B cell (primary cell): Measurements from ENCODE around the gene XXYLT1. TPM values are rescaled to one million over a fixed set of nuclear protein-coding genes. Genes with fewer than 3 reads are reported as not detected.
A peak's percentile ranks its signal among the peaks of the same experiment; 100 is the strongest.

ENCODE experiments used
- ATAC-seq: fragments of 200-7000 bp; cut with Tn5 transposase; one replicate; pipeline ENCODE4 v1.10.0; 2021; ENCODE audit warnings: low read depth, mild to moderate bottlenecking, moderate number of reproducible peaks, moderate library complexity
- CTCF ChIA-PET: fragments of 350-600 bp; sonication (Branson Sonifier 250); formaldehyde crosslinking; loops from one replicate; lab custom pipeline; 2021; ENCODE audit warnings: antibody characterized with exemption, inconsistent platforms; lab: Charles Lee
- POLR2A ChIA-PET: fragments of 350-600 bp; sonication (Branson Sonifier 250); formaldehyde crosslinking; loops from one replicate; lab custom pipeline; 2021; ENCODE audit warnings: antibody characterized with exemption; lab: Charles Lee
- DNase-seq: peaks from one replicate; pipeline ENCODE4 v3.0.0; 2013
- H2AFZ ChIP-seq: 2 replicates; pipeline ENCODE4 v1.6.1; 2012; ENCODE audit warnings: mild to moderate bottlenecking, low read depth, low read length; ENCODE audit not compliant: insufficient read depth, poor library complexity, severe bottlenecking
- H3K27ac ChIP-seq, 2 donors: 1 replicate in 1 of 2; 2 replicates in 1 of 2; pipeline ENCODE4 v1.5.1; 2012 to 2013; ENCODE audit warnings: low read length in 2 of 2, mild to moderate bottlenecking in 2 of 2, moderate library complexity in 1 of 2
- H3K27me3 ChIP-seq, 4 experiments: fragments of 200-600 bp in 1 of 4; sonication (generic) in 1 of 4; replicated peaks in 1 of 4; 1 replicate in 2 of 4; 2 replicates in 2 of 4; pipeline versions ENCODE4 v1.6.1 to v1.7.0; 2013 to 2016; ENCODE audit warnings: low read length in 3 of 4, mild to moderate bottlenecking in 2 of 4, mixed read lengths in 1 of 4, moderate library complexity in 1 of 4; ENCODE audit not compliant: insufficient read depth in 4 of 4, control insufficient read depth in 3 of 4; ENCODE audit errors: control extremely low read depth in 1 of 4
- H3K36me3 ChIP-seq, 2 experiments: replicated peaks in 1 of 2; 1 replicate in 1 of 2; 2 replicates in 1 of 2; pipeline versions ENCODE4 v1.6.1 to v1.7.1; 2013; ENCODE audit warnings: low read length in 1 of 2; ENCODE audit not compliant: insufficient read depth in 2 of 2, control insufficient read depth in 1 of 2; ENCODE audit errors: control extremely low read depth in 1 of 2, extremely low read depth in 1 of 2
- H3K4me1 ChIP-seq, 2 donors: fragments of 200-600 bp in 1 of 2; sonication (generic) in 1 of 2; 1 replicate in 1 of 2; 2 replicates in 1 of 2; pipeline versions ENCODE4 v1.5.1 to v1.6.1; 2013 to 2017; ENCODE audit warnings: low read length in 2 of 2; ENCODE audit not compliant: control insufficient read depth in 2 of 2, insufficient read depth in 2 of 2
- H3K4me2 ChIP-seq: replicated peaks from 2 replicates; pipeline ENCODE3; 2012; ENCODE audit warnings: mild to moderate bottlenecking, low read depth, low read length; ENCODE audit not compliant: poor library complexity, severe bottlenecking
- H3K4me3 ChIP-seq, 5 experiments: fragments of 200-600 bp in 1 of 5; sonication (generic) in 1 of 5; 1 replicate in 3 of 5; 2 replicates in 2 of 5; pipeline versions ENCODE4 v1.5.1 to v1.7.0; 2011 to 2016; ENCODE audit warnings: low read length in 4 of 5, mild to moderate bottlenecking in 4 of 5, low read depth in 2 of 5, control low read depth in 1 of 5, moderate library complexity in 1 of 5; ENCODE audit not compliant: insufficient read depth in 1 of 5; ENCODE audit errors: control extremely low read depth in 1 of 5, extremely low read depth in 1 of 5
- H3K79me2 ChIP-seq: fragments of 200-600 bp; sonication (generic); one replicate; pipeline ENCODE4 v1.6.0; 2016; ENCODE audit warnings: low read length; ENCODE audit not compliant: control insufficient read depth, insufficient read depth
- H3K9ac ChIP-seq: fragments of 200-600 bp; sonication (generic); 2 replicates; pipeline ENCODE4 v1.6.1; 2017; ENCODE audit warnings: mild to moderate bottlenecking, low read length, moderate library complexity
- H3K9me3 ChIP-seq, 3 donors: one replicate each; pipeline versions ENCODE4 v1.6.1 to v1.7.1; 2013; ENCODE audit warnings: low read length in 2 of 3; ENCODE audit not compliant: control insufficient read depth in 2 of 3, insufficient read depth in 1 of 3; ENCODE audit errors: control extremely low read depth in 1 of 3
- H4K20me1 ChIP-seq: 2 replicates; pipeline ENCODE4 v1.6.0; 2012; ENCODE audit warnings: mild to moderate bottlenecking, low read length; ENCODE audit not compliant: insufficient read depth, control insufficient read depth, poor library complexity, severe bottlenecking
- H3K27ac Mint-ChIP-seq: one replicate; pipeline ENCODE4 v1.8.0; 2021; ENCODE audit warnings: mixed read lengths
- H3K27me3 Mint-ChIP-seq: one replicate; pipeline ENCODE4 v1.8.0; 2021; ENCODE audit warnings: mixed read lengths
- H3K4me1 Mint-ChIP-seq: one replicate; pipeline ENCODE4 v1.8.0; 2021; ENCODE audit warnings: mixed read lengths
- H3K4me3 Mint-ChIP-seq: one replicate; pipeline ENCODE4 v1.8.0; 2021; ENCODE audit warnings: mixed read lengths
- H3K9me3 Mint-ChIP-seq: one replicate; pipeline ENCODE4 v1.8.0; 2022; ENCODE audit warnings: mixed read lengths; ENCODE audit not compliant: insufficient read depth
- EZH2 ChIP-seq: IDR thresholded peaks from 2 replicates; pipeline ENCODE4 v1.6.1; 2012; ENCODE audit warnings: borderline replicate concordance, low read depth, mild to moderate bottlenecking, moderate library complexity, low read length; ENCODE audit not compliant: insufficient read depth, poor library complexity, severe bottlenecking
- WGBS: methylation state at CpG from one replicate; pipeline ENCODE4 v1.1.5; 2013; ENCODE audit warnings: missing lambda C conversion rate; ENCODE audit not compliant: insufficient coverage; 5-methylcytosine and 5-hydroxymethylcytosine counted together
- intact Hi-C: fragments of 100-400 bp; cut with micrococcal nuclease; formaldehyde crosslinking; loops from one replicate; pipeline ENCODE4 v1.10.0; 2022
- polyA plus RNA-seq: library from polyadenylated mRNA; depleted of rRNA; stranded (reverse); fragments of >200 nt; gene quantifications from 2 replicates; pipeline ENCODE4 v1.2.3, GENCODE V29; 2012
- total RNA-seq, 2 donors: library from RNA; stranded (reverse); fragments of 120-200 nt in 1 of 2; gene quantifications; 1 replicate in 1 of 2; 2 replicates in 1 of 2; pipeline versions ENCODE4 v1.2.3 to v1.2.4, GENCODE V29; 2013 to 2022
- TF ChIP-seq, protein P1 (sequence below): fragments of 200-600 bp; IDR thresholded peaks from one replicate; pipeline ENCODE4 v1.8.0; 2022; ENCODE audit warnings: antibody characterized with exemption, mild to moderate bottlenecking

The XXYLT1 gene
- total and polyA plus RNA-seq, 2 donors (not counting 1 experiment from before 2014, with no cell fraction given): 2.6 to 11.2 TPM

DNA sequence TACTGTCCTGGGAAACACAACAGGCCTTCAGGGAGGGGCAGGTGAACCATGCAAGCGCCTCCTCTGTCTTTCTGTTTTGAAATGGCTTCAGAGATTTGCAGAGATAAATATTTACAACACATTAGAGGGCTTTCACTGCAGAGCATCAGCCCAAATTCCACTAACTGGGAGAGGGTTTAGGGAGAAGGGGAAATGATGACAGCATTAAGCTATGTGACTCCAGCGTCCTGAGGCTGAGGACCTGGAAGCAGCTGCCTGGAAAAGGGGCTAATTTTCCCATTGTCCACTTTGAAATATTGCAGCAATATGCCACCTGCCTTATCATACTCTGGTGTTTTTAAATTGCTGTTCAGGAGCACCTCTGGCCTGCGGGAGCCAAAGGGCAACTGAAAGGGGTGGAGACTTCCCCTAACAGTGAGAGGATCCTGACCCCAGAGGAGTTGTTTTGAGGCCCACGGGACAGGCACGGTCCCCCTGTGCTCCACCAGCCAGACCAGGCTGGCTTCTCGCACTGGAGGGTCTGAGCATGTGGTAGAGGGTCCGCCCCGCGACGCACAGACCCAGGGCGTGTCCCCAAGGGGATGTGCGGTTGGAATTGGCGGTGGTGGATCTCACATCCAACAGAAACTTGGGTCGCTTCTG lies 110.6 kb downstream of the XXYLT1 start:
- CTCF ChIA-PET: interaction anchor here (2.0 to 3.6 kb wide), 2 partner anchors 13 to 89 kb away, joined by 5 to 12 read pairs; no protein-coding TSS in a partner anchor

DNA sequence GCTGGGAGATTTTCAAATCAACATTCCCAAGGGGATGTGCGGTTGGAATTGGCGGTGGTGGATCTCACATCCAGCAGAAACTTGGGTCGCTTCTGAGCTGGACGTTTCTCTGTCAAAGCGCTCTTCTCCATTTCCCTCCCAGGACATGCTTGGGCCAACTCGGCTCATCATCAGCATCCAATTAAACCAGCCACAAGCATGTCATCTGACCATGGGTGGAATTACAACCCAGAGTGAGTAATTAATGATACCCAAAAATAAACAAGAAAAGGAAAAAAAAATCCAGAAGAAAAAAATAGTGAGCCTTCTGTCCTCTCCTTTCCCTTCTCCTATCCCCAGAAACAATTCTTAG lies 111.2 kb downstream of the XXYLT1 start:
- ChIA-PET CTCF (interaction anchor here (0.6 to 3.6 kb wide), 5 partner anchors 12 to 686 kb away, joined by 3 to 12 read pairs (median 3); no protein-coding TSS in a partner anchor), POLR2A (no interaction called here)
- H3K4me3 ChIP-seq: no peak overlapping the region
- no peak overlapping the region for H2AFZ ChIP-seq
- H3K79me2 ChIP-seq: no peaks in the 10 kb centered on the region
- H4K20me1 ChIP-seq: no peaks in the 10 kb centered on the region
- no peak for ATAC-seq
- WGBS: 93% methylated on average over 3 of the region's 6 CpGs
- H3K9me3 ChIP-seq: no peaks in the 10 kb centered on the region
- H3K36me3 ChIP-seq: no peaks in the 10 kb centered on the region
- Mint-ChIP-seq H3K9me3 (no peaks in the 10 kb centered on the region), H3K4me1 (peaks cover 83% of the 10 kb centered on the region), H3K4me3 (peak overlapping the region; percentile 29), H3K27ac (peak overlapping the region; percentile 83), H3K27me3 (no peaks in the 10 kb centered on the region)
- peak overlapping the region; percentile 26 for H3K4me2 ChIP-seq
- H3K9ac ChIP-seq: no peak overlapping the region
- peaks cover 66 to 87% of the 10 kb centered on the region in 2 donors for H3K4me1 ChIP-seq
- TF ChIP-seq, protein P1, sequence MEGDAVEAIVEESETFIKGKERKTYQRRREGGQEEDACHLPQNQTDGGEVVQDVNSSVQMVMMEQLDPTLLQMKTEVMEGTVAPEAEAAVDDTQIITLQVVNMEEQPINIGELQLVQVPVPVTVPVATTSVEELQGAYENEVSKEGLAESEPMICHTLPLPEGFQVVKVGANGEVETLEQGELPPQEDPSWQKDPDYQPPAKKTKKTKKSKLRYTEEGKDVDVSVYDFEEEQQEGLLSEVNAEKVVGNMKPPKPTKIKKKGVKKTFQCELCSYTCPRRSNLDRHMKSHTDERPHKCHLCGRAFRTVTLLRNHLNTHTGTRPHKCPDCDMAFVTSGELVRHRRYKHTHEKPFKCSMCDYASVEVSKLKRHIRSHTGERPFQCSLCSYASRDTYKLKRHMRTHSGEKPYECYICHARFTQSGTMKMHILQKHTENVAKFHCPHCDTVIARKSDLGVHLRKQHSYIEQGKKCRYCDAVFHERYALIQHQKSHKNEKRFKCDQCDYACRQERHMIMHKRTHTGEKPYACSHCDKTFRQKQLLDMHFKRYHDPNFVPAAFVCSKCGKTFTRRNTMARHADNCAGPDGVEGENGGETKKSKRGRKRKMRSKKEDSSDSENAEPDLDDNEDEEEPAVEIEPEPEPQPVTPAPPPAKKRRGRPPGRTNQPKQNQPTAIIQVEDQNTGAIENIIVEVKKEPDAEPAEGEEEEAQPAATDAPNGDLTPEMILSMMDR: no peak
- TF ChIP-seq EZH2: no peak
- no peak for DNase-seq
- intact Hi-C loops: no loop called here
- H3K27ac ChIP-seq: no peak overlapping the region
- H3K27me3 ChIP-seq: no peaks in the 10 kb centered on the region

More for the DNA sequence above, 110.6 kb downstream of the XXYLT1 start:
- Histone ChIP-seq H3K4me1 (peaks cover 60 to 81% of the 10 kb centered on the region in 2 donors), H3K4me3 (no peak overlapping the region), H3K27me3 (no peaks in the 10 kb centered on the region), H3K27ac (no peak overlapping the region), H3K9me3 (no peaks in the 10 kb centered on the region), H4K20me1 (no peaks in the 10 kb centered on the region), H3K36me3 (no peaks in the 10 kb centered on the region), H3K9ac (no peak overlapping the region), H3K4me2 (peak overlapping the region; percentile 26), H3K79me2 (no peaks in the 10 kb centered on the region), H2AFZ (no peak overlapping the region)
- TF ChIP-seq EZH2: no peak
- TF ChIP-seq, protein P1: no peak
- H3K27ac Mint-ChIP-seq: peak overlapping the region; percentile 83
- DNase-seq (no peak), ATAC-seq (no peak)
- 77% methylated on average over 12 of the region's 14 CpGs for WGBS
- no peaks in the 10 kb centered on the region for H3K27me3 Mint-ChIP-seq
- intact Hi-C loops: no loop called here
- POLR2A ChIA-PET: no interaction called here
- peak overlapping the region; percentile 29 for H3K4me3 Mint-ChIP-seq
- no peaks in the 10 kb centered on the region for H3K9me3 Mint-ChIP-seq
- H3K4me1 Mint-ChIP-seq: peaks cover 78% of the 10 kb centered on the region
